Measurements from ENCODE around the gene HDAC11.

- TF ChIP-seq CTCF (IDR thresholded peaks at IDR 0.05) = no peak
- TF ChIP-seq EP300 (IDR thresholded peaks at IDR 0.05) = no peak
Measured at GRCh38 chr3:13547591-13548371, 67.7 kb downstream of the HDAC11 start.

All from upper lobe of left lung (tissue), 4 donors.